Measurements from ENCODE around the gene GNA12. TPM values are rescaled to one million over a fixed set of nuclear protein-coding genes. Genes with fewer than 3 reads are reported as not detected.

GNA12 gene
- total and polyA plus RNA-seq, 10 of the 15 experiments (the other 5 are each of a cell fraction or from before 2014, with no cell fraction given) = 1.9 to 51.8 (median 12.6) TPM

DNA sequence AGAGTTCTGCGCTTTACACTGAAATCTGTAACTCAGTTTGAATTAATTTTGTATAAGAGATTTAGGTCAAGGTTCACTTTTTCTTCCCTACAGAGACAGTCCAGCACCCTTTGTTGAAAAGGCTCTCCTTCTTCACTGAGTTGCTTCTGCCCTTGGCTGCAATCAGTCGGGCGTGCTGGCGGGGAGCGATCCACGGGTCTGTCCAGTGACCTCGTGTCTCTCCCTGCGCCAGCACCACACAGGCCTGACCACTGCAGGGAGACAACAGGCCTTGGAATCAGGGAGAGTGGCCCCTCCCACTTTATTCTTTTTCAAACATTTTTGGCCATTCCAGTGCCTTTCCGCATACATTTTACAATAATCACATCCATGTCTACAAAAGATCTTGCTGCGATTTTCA lies 89.2 kb downstream of the GNA12 start (continued):
- TF ChIP-seq, protein P1, sequence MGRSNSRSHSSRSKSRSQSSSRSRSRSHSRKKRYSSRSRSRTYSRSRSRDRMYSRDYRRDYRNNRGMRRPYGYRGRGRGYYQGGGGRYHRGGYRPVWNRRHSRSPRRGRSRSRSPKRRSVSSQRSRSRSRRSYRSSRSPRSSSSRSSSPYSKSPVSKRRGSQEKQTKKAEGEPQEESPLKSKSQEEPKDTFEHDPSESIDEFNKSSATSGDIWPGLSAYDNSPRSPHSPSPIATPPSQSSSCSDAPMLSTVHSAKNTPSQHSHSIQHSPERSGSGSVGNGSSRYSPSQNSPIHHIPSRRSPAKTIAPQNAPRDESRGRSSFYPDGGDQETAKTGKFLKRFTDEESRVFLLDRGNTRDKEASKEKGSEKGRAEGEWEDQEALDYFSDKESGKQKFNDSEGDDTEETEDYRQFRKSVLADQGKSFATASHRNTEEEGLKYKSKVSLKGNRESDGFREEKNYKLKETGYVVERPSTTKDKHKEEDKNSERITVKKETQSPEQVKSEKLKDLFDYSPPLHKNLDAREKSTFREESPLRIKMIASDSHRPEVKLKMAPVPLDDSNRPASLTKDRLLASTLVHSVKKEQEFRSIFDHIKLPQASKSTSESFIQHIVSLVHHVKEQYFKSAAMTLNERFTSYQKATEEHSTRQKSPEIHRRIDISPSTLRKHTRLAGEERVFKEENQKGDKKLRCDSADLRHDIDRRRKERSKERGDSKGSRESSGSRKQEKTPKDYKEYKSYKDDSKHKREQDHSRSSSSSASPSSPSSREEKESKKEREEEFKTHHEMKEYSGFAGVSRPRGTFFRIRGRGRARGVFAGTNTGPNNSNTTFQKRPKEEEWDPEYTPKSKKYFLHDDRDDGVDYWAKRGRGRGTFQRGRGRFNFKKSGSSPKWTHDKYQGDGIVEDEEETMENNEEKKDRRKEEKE (IDR thresholded peaks at IDR 0.05) = no peak

DNA sequence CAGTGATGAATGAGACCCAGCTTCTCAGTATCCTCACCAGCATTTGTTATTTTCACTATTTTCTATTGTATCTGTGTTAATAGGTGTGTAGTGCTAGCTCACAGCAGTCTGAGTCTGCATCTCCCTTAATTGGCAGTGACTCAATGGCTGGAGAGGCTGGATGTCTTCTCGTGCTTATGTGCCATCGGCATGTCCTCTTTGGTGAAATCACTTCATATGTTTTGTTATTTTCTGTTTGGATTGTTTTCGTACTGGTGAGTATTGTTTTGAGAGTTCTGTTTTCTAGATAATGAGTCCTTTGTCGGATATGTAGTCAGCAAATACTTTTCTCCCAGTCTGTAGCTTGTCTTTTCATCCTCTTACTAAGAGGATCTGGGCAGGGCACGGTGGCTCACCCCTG lies 90.0 kb downstream of the GNA12 start:
- no TSS peak for BruUV-seq (replicated peaks)
- ChIA-PET CTCF (interaction anchor here (0.6 to 1.2 kb wide), 3 partner anchors 44 to 203 kb away, joined by 3 read pairs; no protein-coding TSS in a partner anchor), POLR2A (interaction anchor here (0.6 to 0.9 kb wide), 2 partner anchors 17 to 108 kb away, joined by 4 to 6 read pairs; no protein-coding TSS in a partner anchor), SMC1A (ENCODE audit: uncharacterized antibody, unreplicated experiment) (interaction anchor here (0.8 kb wide), 1 partner anchor 71 kb away, joined by 3 read pairs; no protein-coding TSS in a partner anchor), RAD21 (ENCODE audit: unreplicated experiment) (interaction anchor here (0.6 kb wide), 1 partner anchor 123 kb away, joined by 3 read pairs; no protein-coding TSS in a partner anchor)
- H3K36me3 ChIP-seq (ENCODE audit: control insufficient read depth in 2 of 2, insufficient read depth in 2 of 2, low read length in 1 of 2) = no peaks in the 10 kb centered on the region; a peak in 2 of 4 replicates
- H3K9ac ChIP-seq (ENCODE audit: control insufficient read depth, insufficient read depth, low read length) = no peak overlapping the region
- DNase-seq (ENCODE audit: low read depth, low spot score) (no peak), ATAC-seq (no peak), FAIRE-seq (no peak)
- no peak overlapping the region for H2AFZ ChIP-seq (ENCODE audit: control insufficient read depth, low read depth, low read length)
- TF ChIP-seq NR2C1 (IDR thresholded peaks at IDR 0.05) = no peak
- TF ChIP-seq, protein P2, sequence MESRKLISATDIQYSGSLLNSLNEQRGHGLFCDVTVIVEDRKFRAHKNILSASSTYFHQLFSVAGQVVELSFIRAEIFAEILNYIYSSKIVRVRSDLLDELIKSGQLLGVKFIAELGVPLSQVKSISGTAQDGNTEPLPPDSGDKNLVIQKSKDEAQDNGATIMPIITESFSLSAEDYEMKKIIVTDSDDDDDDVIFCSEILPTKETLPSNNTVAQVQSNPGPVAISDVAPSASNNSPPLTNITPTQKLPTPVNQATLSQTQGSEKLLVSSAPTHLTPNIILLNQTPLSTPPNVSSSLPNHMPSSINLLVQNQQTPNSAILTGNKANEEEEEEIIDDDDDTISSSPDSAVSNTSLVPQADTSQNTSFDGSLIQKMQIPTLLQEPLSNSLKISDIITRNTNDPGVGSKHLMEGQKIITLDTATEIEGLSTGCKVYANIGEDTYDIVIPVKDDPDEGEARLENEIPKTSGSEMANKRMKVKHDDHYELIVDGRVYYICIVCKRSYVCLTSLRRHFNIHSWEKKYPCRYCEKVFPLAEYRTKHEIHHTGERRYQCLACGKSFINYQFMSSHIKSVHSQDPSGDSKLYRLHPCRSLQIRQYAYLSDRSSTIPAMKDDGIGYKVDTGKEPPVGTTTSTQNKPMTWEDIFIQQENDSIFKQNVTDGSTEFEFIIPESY (IDR thresholded peaks at IDR 0.05) = no peak
- H3K79me2 ChIP-seq (ENCODE audit: control insufficient read depth, insufficient read depth, low read length) = no peaks in the 10 kb centered on the region
- no peak overlapping the region for H3K4me3 ChIP-seq
- no peak overlapping the region for H3K27ac ChIP-seq (ENCODE audit: control insufficient read depth, insufficient read depth)
- WGBS (ENCODE audit: insufficient coverage, insufficient replicate concordance, low lambda C conversion rate, missing lambda C conversion rate) = 95% methylated on average over 5 of the region's 5 CpGs
- in situ Hi-C loops (cut with MboI) (no loop called here), intact Hi-C loops (cut with micrococcal nuclease; ENCODE audit: unreplicated experiment) (no loop called here)
- H3K27me3 ChIP-seq (replicated peaks in 1 of 2; ENCODE audit: control insufficient read depth in 2 of 2, insufficient read depth in 2 of 2, low read length in 1 of 2) = no peaks in the 10 kb centered on the region
- H3K4me2 ChIP-seq (ENCODE audit: control insufficient read depth, insufficient read depth) = no peak overlapping the region
- H3K9me3 ChIP-seq (replicated peaks; ENCODE audit: control insufficient read depth, insufficient read depth, low read length) = no peaks in the 10 kb centered on the region; the same call in 2 of the 3 replicates
- H3K4me1 ChIP-seq (ENCODE audit: control insufficient read depth, insufficient read depth, low read length) = peaks cover 16% of the 10 kb centered on the region
- no peaks in the 10 kb centered on the region for H4K20me1 ChIP-seq (ENCODE audit: control insufficient read depth, insufficient read depth)
